GM12801 (cell line): ENCODE data around the gene LITAF.

ENCODE experiments used
- CTCF ChIP-seq: IDR thresholded peaks from one replicate; pipeline ENCODE4 v1.5.1; 2011; ENCODE audit warnings: control low read depth; ENCODE audit not compliant: insufficient read length; ENCODE audit errors: extremely low read depth

The LITAF gene

GRCh38 chr16:11510178-11510973 lies 76.3 kb downstream of the LITAF start:
- no peak for TF ChIP-seq CTCF

GRCh38 chr16:11507991-11508390 lies 78.7 kb downstream of the LITAF start:
- TF ChIP-seq CTCF = no peak

- TF ChIP-seq CTCF = no peak
Measured at GRCh38 chr16:11507350-11507749, 79.4 kb downstream of the LITAF start.

GRCh38 chr16:11506741-11507305 lies 79.9 kb downstream of the LITAF start:
- TF ChIP-seq CTCF = no peak

GRCh38 chr16:11503566-11503965 lies 83.2 kb downstream of the LITAF start:
- TF ChIP-seq CTCF = no peak

GRCh38 chr16:11502239-11502638 lies 84.5 kb downstream of the LITAF start:
- no peak for TF ChIP-seq CTCF

- no peak for TF ChIP-seq CTCF
Measured at GRCh38 chr16:11501632-11502031, 85.1 kb downstream of the LITAF start.
